ENCODE results near the gene NUMB. TPM values are rescaled to one million over a fixed set of nuclear protein-coding genes. Genes with fewer than 3 reads are reported as not detected.

The NUMB gene
- polyA plus RNA-seq, 1 experiment: 131 TPM

- H3K4me3 ChIP-seq (ENCODE audit: low read depth, low read length): no peak overlapping the region
- peaks cover 4% of the 10 kb centered on the region; the same call in 1 of the 2 replicates for H3K27me3 ChIP-seq (ENCODE audit: control insufficient read depth, insufficient read depth, low read length)
- POLR2A ChIA-PET: no interaction called here
- no peaks in the 10 kb centered on the region for H3K36me3 ChIP-seq (ENCODE audit: control insufficient read depth, insufficient read depth, low read length)
- DNase-seq (ENCODE audit: low read depth): no peak
- TF ChIP-seq CTCF (IDR thresholded peaks at IDR 0.05; ENCODE audit: insufficient read depth, low read depth, low read length): no peak
- CTCF ChIA-PET: no interaction called here
Observed at GRCh38 chr14:73249564-73250316, 208.6 kb downstream of the NUMB start.

- Histone ChIP-seq H3K27me3 (ENCODE audit: control insufficient read depth, insufficient read depth, low read length) (peaks cover 5% of the 10 kb centered on the region; the same call in 1 of the 2 replicates), H3K36me3 (ENCODE audit: control insufficient read depth, insufficient read depth, low read length) (no peaks in the 10 kb centered on the region), H3K4me3 (ENCODE audit: low read depth, low read length) (no peak overlapping the region)
- ChIA-PET POLR2A (no interaction called here), CTCF (no interaction called here)
- no peak for TF ChIP-seq CTCF (IDR thresholded peaks at IDR 0.05; ENCODE audit: insufficient read depth, low read depth, low read length)
- no peak for DNase-seq (ENCODE audit: low read depth)
Observed at GRCh38 chr14:73249108-73249507, 209.2 kb downstream of the NUMB start.

- no peak for TF ChIP-seq CTCF (IDR thresholded peaks at IDR 0.05; ENCODE audit: insufficient read depth, low read depth, low read length)
- ChIA-PET CTCF (no interaction called here), POLR2A (no interaction called here)
- DNase-seq (ENCODE audit: low read depth): no peak
- peaks cover 8% of the 10 kb centered on the region; the same call in 1 of the 2 replicates for H3K27me3 ChIP-seq (ENCODE audit: control insufficient read depth, insufficient read depth, low read length)
- no peak overlapping the region for H3K4me3 ChIP-seq (ENCODE audit: low read depth, low read length)
- H3K36me3 ChIP-seq (ENCODE audit: control insufficient read depth, insufficient read depth, low read length): no peaks in the 10 kb centered on the region
Observed at GRCh38 chr14:73248108-73248868, 210.1 kb downstream of the NUMB start.

GRCh38 chr14:73246387-73247150 lies 211.8 kb downstream of the NUMB start:
- peaks cover 8% of the 10 kb centered on the region; the same call in 1 of the 2 replicates for H3K27me3 ChIP-seq (ENCODE audit: control insufficient read depth, insufficient read depth, low read length)
- CTCF ChIA-PET: no interaction called here
- H3K4me3 ChIP-seq (ENCODE audit: low read depth, low read length): peak overlapping the region; percentile 44
- no peaks in the 10 kb centered on the region for H3K36me3 ChIP-seq (ENCODE audit: control insufficient read depth, insufficient read depth, low read length)
- TF ChIP-seq CTCF (IDR thresholded peaks at IDR 0.05; ENCODE audit: insufficient read depth, low read depth, low read length): no peak
- DNase-seq (ENCODE audit: low read depth): no peak
- POLR2A ChIA-PET: no interaction called here
